GM12892 (cell line): ENCODE measurements around the gene HIVEP3.

Source experiments
- POLR2AphosphoS5 ChIP-seq: IDR thresholded peaks from 2 replicates; pipeline ENCODE4 v1.6.1; 2011; ENCODE audit warnings: low read depth, low read length, control low read depth
- TAF1 ChIP-seq: IDR thresholded peaks from 2 replicates; pipeline ENCODE4 v1.6.1; 2011; ENCODE audit warnings: low read depth, mild to moderate bottlenecking, control low read depth, low read length, borderline replicate concordance

- no peak for TF ChIP-seq POLR2AphosphoS5
- no peak for TF ChIP-seq TAF1
Measured at GRCh38 chr1:41672173-41672572, 246.5 kb downstream of the HIVEP3 start.
